Skin of body (tissue), 2 donors: Measurements from ENCODE around the gene KCTD16. TPM values are rescaled to one million over a fixed set of nuclear protein-coding genes. Genes with fewer than 3 reads are reported as not detected.

Source experiments
- DNase-seq: peaks from one replicate; lab custom pipeline; 2025; lab: John Stamatoyannopoulos, UW
- total RNA-seq: library from RNA; depleted of rRNA; stranded (reverse); fragments of >200 nt; gene quantifications from one replicate; pipeline ENCODE4 v1.2.3, GENCODE V29; 2014

Gene KCTD16
- total RNA-seq, 1 donor from 2014 or later = 0.20 TPM

DNA sequence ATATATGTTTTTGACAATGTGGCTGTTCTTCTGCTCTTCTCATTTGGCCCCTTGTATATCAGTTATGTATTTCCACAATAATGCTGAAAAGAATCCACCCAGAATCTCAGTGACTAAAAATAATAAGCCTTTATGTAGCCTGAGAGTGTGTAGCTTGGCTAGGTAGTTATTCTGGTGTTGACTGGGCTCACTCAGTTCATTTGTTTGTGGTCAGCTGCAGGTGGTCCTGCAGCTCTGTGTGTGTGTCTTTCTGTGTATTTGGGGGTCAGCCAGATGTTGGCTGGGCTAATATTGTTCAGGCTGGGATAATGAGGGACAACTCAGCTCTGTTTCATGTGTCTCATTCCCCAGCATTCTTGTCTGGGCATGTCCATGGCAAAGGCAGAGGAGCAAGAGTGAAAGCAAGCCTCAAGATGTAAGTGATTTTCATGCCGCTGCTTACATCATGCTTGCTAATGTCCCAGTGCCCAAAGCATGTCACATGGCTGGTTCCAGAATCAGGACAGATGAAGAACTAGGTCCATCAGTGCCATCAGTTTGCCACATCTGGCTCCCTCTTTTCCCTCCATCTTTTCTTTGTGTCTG lies 162.8 kb downstream of the KCTD16 start:
- no peak for DNase-seq

DNA sequence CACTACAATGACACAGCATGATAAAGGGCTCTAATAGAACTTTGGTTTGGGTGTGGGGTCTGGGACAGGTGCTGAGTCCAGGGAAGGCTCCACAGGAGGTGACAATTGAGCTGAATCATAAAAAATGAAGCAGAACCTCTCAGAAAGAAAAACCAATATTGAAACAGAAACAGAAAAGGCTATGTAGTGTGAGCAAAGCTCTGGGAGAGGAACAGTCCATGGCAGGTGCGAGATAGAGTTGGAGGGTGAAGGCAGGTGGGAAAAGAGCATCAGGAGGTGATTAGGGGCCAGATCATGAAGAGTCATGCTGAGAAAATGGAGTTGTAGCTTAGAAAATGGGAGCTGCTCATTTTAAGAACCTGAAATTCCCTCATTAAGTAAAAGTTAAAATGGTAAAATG lies 164.9 kb downstream of the KCTD16 start:
- no peak for DNase-seq

DNA sequence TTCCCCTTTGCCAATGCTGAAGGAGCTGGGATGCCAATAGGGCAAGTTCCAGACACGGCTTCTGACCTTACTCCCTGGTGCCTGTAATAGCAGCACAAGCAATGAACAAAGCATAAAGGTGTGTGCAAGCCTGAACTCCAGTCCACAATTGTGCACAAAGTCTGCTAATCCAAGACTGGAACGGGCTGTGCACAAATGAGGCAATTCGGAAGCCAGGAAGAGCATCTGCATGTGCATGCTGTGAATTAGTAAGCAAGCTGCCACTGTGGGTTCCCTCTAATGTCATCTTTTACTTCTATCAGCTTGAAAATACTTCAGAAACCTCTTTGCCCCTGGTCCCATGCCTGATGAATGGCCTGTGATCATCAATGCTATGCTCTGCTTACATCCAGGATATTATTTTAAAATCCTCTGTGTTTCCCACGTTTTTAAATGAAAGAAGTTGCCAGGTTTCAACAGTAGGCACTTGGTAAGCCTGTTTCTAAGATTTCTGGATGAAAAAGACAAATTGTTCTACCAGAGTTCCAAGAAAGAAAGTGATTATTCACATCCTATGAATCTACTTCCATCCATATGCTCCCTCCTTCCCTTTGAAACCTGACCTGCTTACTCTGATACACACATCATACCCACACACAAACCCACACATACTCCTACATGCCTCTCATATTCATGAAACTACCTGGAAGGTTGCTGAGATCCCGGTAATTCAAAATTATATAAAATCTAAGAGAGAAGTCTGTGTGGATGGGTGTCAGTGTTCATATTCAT lies 165.7 kb downstream of the KCTD16 start:
- DNase-seq = no peak

DNA sequence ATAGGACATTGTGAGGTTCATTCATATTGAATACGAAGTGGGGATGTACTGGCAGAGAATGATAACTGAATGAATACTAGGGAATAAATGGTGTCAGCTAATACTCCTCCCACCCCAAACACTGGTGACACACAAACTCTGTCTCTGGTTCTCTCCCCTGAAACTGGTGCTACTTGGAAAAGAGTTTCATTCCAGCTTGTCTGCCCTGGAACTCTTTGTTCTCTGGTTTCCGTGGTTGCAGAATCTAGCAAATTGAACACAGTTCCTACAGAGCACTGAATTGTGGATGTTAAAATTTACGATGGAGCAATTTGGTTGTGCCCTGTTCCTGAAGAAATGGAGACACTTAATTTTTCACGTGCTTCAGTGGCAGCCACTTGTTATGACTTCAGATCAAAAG lies 181.7 kb downstream of the KCTD16 start:
- DNase-seq = no peak

DNA sequence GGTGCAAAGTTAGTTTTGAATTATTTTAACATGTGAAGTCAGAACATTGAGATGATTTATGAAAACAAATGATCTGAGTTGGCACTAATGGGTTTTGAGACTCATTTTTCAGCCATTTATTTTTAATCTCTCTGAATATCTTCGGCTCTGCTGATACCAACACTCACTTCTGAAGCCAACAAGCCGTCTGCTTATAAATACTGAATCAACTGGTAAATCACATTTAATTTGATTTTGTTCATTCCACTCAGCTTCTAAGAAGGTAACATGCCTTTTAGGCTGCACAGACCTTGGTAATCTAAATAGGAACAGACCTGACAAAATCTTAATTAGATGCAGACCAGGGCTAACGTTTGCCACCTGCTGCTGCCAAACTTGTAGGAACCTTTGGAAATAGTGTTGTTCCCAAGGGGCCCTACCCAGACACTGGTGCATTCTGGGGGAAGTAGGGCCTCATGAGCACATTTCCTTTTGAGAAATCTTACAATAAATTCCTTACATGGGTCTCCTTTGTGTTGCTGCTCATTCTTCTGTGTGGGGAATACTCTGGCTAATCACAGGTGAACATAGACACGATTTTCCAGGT lies 182.2 kb downstream of the KCTD16 start:
- no peak for DNase-seq

DNA sequence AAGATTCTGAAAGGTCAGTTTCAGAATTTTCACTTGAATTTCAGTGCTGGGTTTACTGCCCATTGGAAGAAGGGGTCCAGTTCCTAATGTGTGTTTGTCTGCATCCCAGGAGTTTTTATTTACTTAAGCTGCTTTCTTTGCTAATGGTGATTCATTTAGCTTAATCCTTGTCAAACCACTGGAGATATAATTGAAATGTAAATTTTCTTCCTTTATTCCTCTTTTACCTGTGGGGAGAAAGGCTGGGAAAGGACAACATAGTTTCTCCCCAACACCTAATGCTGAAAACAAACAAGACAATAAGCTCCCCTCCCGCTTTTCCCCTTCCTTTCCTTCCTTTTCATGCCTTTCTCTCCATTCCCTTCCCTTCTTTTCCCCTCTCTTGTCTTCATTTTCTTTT lies 185.8 kb downstream of the KCTD16 start:
- DNase-seq = no peak

DNA sequence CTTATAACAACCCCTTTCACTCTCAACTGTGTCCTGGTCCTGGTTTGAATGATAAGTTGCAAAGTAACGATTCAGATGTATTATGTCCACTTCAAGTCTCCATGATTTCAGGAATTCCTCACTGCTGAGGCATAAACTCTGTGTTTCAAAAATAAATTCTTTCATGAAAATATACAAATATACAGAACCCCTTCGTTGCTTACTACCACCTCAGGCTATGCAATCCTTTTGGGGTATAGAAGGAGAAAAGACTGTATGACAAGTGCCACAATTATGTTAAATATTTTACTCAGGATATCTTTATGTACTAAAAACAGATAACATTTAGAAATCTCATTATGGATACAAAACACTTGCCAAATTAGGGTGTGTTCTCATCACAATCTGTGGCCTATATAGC lies 190.7 kb downstream of the KCTD16 start:
- no peak for DNase-seq

DNA sequence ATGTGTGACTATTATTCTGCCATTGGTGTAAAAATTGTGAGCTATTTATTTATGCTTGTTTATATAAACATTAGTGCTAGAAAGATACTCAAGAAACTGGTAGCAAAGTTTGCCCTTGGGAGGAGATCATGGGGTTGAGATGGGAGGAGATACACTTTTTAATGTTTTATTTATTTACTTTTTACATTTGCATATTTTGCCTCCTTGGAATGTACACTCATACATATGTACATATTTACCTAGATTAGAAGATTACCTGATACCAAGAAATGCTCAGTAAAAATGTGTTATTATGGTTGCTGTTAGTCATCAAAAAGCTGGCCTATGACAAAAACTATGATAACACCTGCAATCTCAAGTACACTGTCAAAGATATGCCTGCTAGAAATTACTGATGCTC lies 195.2 kb downstream of the KCTD16 start:
- no peak for DNase-seq

DNA sequence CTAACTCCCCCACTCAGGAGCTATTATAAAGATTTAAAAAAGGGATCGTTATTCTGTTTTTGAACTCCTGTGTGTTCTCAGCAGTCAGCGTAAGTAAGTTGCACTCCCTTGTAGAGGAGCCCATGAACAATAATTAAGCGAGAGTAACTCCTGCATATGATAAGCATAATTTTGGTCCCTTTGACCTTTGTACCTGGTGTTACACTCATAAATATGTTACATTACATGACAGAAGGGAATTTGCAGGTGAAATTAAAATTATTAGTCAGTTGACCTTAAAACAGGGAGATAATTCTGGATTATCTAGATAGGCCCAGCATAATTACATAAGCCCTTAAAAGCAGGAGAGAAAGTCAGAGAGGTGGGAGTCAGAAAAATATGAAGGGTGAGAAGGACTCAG lies 197.3 kb downstream of the KCTD16 start:
- DNase-seq = no peak

DNA sequence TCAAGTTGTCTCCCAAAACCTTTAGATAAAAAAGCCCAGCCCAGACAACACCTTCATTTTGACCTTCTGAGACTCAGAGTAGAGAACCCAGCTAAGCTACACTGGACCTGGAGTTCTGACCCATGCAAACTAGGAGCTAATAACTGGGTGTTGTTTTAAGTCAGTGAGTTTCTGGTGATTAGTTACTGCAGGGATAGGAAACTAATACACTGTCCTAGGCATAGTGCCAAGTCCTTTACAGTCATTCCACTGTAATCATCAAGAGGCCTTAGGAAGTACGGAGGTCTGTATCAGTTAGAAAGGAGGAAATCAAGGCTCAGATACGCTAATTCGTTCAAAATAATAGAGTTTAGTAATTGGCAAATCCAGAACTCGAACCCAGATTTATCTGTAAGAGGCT lies 197.9 kb downstream of the KCTD16 start:
- DNase-seq = peak; percentile 10

DNA sequence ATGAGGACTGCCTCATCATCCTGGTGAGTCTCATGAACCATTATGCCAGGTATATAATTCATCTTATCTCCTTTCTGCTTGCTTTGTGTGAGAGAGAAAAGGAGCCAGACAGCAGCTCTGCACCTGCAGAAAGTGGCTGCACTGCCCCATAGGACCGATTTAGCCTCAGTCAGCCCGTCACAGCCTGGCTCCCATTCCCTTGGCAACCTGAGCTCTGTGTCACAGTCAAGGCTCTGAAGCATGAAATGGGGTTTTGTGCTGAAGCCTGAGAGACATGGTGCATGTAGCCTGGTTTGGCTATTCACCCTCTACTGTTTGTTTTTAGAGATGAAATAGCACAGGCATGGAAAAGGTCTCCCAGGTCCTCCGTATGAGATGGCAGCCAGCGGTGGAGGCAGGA lies 198.3 kb downstream of the KCTD16 start:
- no peak for DNase-seq

DNA sequence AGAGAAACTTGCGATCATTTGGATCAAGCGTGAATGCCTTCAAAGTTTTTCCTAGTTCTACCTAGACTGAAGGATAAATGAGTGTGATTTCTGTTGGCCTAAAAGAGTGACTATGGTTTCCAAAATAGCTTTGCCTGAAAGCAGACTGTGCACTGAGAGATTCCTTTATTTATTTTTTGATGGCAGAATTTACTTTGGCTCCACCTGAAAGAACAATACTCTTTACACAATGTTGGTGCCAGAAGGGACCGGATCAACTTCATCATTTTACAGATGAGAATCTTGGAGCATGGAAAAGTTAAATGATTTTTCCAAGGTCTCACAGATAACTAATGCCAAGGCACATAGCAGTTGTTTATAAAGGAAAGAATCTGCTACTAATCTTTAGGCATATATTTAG lies 199.6 kb downstream of the KCTD16 start:
- DNase-seq = no peak

DNA sequence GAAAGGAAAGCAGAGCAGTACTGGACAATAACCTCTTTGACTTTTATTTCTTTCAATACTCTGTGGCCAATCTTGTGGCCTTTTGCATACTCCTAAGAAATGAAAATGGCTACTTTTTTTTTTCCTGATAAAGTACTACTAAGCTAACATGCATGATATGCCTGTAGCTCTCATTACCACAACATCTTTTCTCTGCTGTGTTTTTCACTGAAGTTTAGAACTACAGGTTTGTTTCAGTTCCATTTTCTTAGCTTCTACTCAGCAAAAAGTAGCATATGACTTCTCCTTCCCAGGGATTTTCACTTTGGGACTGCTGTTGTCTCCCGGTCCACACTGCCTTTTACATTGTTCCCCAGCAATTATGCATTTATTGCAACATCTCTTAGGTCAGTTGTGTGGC lies 204.0 kb downstream of the KCTD16 start:
- no peak for DNase-seq

DNA sequence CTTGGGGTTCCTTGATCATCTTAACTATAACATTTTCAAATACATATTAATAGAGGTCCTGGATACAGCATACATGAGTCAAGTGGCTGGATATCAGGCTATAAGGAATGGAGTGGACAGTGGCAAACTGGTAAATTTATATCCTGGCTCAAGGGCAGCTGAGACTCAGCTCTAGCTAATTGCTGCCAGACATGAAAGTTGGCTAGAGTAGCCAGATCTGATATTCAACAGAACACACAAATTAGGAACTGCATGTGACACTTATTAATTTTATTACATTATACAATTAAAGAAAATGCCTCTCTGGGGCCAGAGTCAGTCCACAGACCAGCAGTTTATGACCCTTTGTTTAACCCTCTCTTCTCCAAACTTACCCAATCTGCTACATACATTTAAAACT lies 206.5 kb downstream of the KCTD16 start:
- DNase-seq = no peak

DNA sequence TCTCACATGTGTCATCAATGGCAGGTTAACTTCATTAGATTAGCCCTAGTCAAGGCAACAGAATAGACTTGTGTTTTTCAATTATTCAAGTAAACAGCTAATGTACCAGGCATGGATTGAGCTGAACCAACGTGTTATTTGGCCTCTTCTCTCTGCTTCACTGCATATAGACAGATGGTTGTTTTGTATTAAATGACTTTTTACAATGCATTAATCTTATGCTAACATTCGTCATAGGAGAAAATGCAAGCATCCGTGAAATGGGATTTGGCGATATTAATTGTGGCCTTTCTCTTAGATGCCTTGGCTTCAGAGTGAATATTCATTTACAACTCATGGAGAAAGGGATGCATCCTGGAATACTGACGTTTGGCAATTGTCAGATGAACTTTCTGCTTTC lies 208.0 kb downstream of the KCTD16 start:
- no peak for DNase-seq

DNA sequence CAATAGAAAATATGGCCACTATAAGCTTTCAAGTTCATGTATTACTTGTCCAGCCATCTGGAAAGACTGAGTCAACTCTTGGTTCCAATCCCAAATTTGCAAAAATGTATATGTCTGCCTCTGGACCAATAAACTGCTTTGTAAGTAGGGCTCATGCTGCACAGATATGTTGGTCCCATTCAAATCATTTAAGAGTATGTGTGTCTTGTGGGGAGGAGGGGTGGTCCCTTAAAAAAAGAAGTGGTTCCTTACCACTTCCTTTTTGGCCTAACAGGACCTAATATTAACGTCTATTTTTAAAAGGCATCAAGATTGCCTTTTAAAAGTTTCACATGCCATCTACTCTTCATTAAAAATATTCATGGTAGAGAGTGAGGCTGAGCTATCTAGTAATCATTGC lies 214.9 kb downstream of the KCTD16 start:
- no peak for DNase-seq

DNA sequence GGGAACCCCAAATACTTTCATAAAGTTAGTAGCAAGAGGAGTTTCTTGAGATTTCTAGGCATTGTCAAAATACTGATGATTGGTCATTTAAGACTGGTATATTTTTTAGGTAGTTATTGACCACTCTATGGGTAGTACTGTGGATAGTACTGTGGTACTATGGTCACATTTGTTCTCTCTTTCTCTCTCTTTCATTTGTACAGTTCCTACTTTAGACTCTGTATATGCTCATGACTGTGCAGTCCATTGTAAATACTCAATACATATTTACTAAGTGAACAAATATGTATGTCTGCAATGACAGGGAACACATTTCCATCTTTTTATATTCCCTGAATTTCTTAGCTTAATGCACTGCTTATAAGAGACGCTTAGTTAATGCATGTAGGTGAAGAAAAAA lies 215.6 kb downstream of the KCTD16 start:
- DNase-seq = no peak

DNA sequence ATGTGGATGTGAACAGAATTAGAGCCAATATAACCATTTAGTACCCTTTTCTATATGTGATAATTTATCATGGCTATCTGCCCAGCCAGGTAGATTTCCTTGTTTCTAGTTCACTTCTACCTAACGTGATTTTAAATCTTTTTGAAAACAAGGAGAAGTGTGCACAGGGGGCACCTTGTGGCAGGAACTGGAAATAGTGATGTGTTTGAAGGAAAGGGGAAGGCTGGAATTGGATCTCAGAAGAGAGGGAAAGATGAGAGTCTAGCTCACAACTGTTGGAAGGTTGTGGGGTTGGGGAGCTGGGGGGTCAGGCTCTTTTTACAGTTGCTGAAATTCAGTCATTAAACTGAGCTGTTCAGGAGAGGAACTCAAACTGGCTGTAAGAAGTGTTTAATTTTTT lies 219.5 kb downstream of the KCTD16 start:
- no peak for DNase-seq

DNA sequence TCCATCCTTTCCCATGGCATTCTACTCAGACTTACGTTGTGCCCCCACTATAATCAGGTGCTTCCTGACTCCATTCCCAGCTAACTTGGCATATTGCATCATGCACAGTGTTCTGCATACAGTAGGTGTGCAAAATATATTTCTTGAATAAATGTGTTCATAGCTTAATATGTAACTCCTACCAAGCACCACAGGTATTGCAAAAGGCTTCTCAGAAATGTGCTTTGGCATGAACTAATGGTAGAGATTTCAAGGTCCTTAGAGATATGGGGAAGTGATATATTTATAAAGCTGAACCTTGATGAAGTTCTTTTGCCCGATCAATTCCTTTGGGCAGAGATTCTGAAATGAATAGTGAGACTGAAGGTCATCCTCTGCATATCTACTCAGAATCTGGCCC lies 220.4 kb downstream of the KCTD16 start:
- no peak for DNase-seq

DNA sequence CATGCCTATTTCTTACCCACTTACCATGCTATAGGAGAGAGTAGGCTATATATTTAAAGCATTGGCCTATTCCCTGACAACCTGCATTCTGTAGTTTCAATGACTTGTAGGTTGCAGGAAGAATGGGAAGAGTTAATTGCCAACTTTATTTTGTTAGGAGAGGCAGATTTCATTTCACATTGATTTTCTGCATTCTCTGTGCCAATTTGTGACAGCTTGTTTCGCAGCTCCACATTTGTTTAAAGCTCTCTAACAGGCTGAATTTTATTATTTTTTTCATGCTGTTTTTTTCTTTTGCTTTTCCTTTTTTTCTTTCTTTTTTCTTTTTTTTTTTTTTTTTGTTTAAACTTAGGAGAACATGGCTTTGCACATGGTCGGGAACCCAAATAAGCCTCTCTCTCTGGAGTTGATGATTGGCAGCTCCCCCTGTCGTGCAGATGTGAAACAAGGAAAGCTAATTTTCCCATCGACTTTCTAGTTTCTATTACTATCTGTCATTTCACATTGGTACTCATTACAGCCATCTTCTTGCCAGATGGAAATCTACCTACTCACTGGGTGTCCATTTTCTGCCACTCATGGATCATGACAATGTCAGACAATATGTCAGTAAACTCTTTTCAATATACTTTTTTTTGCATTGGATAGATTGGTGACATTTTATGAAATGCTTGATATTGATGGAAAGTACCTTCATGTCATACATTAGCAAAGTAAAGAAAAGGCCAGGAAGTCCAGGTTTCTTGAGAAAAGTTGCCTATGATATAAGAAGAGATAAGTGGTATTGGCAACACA lies 223.2 kb downstream of the KCTD16 start:
- no peak for DNase-seq

DNA sequence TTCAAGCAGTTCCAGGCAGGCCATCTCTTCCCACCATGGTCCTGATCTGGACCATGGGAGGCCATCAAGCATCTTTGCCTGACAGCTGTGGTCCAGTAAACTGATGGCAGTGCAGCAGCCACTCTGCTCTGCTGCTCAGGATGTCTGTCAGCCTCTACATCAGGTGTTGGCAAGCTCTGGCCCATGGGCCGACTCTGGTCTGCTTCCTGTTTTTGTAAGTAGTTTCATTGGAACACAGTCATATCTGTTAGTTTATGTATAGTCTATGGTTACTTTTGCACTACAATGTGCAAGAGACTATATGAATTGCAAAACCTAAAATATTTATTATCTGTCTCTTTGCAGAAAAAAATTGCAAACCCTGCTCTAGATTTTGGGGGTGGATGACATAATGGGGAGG lies 225.0 kb downstream of the KCTD16 start:
- no peak for DNase-seq

DNA sequence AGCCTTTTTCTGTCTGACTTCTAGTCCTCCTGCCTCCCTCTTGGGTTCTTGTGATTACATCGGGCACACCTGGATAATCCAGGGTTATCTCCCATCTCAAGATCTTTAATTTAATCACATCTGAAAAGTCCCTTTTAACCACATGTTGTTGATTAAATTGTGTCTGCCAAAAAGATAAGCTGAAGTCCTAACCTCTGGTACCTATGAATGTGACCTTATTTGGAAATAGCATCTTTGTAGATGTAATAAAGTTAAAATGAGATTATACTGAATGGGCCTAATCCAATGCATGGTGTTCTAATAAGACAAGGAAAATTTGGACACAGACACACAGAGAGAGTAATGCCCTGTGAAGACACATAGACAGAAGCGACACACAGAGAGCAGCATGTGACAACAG lies 232.4 kb downstream of the KCTD16 start:
- no peak for DNase-seq
